Activated T-helper 17 cell treated with anti-CD3 and anti-CD28 coated beads, Interleukin-2, amount 50 U/mL, for 72 hours (primary cell): ENCODE results near the gene TMPRSS11B. TPM values are rescaled to one million over a fixed set of nuclear protein-coding genes. Genes with fewer than 3 reads are reported as not detected.
"Not testable (repeated sequence)": the region's sequence is repeated elsewhere in the genome, so short reads cannot be mapped to it uniquely, and the experiment has no call there.

Source experiments
- ATAC-seq: fragments of 150-1000 bp; cut with Tn5 transposase; replicated peaks from 2 replicates; pipeline ENCODE4 v1.10.0; 2021; ENCODE audit warnings: mild to moderate bottlenecking, moderate library complexity
- H3K27ac Mint-ChIP-seq: one replicate; pipeline ENCODE4 v1.8.0; 2022; ENCODE audit warnings: mixed read lengths
- H3K27me3 Mint-ChIP-seq: one replicate; pipeline ENCODE4 v1.8.0; 2022; ENCODE audit warnings: mixed read lengths
- H3K36me3 Mint-ChIP-seq: one replicate; pipeline ENCODE4 v1.8.0; 2022; ENCODE audit warnings: low read depth, mild to moderate bottlenecking, mixed read lengths
- H3K4me1 Mint-ChIP-seq: one replicate; pipeline ENCODE4 v1.8.0; 2022; ENCODE audit warnings: mixed read lengths
- H3K4me3 Mint-ChIP-seq: one replicate; pipeline ENCODE4 v1.8.0; 2022; ENCODE audit warnings: mild to moderate bottlenecking, mixed read lengths
- H3K9me3 Mint-ChIP-seq: one replicate; pipeline ENCODE4 v1.8.0; 2022; ENCODE audit warnings: mixed read lengths
- total RNA-seq, 2 donors: library from RNA; stranded (reverse); gene quantifications; one replicate each; pipeline ENCODE4 v1.2.3, GENCODE V29; 2022

The TMPRSS11B gene
- total RNA-seq, 2 donors from 2014 or later = not detected

GRCh38 chr4:68259191-68259590 is 13.7 kb upstream of the TMPRSS11B start:
- ATAC-seq = no peak
- H3K4me1 Mint-ChIP-seq = no peaks in the 10 kb centered on the region
- H3K9me3 Mint-ChIP-seq = no peaks in the 10 kb centered on the region
- H3K36me3 Mint-ChIP-seq = no peaks in the 10 kb centered on the region
- no peak overlapping the region for H3K27ac Mint-ChIP-seq
- no peaks in the 10 kb centered on the region for H3K27me3 Mint-ChIP-seq
- H3K4me3 Mint-ChIP-seq = no peak overlapping the region

- no peak for ATAC-seq
- Mint-ChIP-seq H3K27me3 (no peaks in the 10 kb centered on the region), H3K4me1 (no peaks in the 10 kb centered on the region), H3K36me3 (no peaks in the 10 kb centered on the region), H3K4me3 (no peak overlapping the region), H3K27ac (no peak overlapping the region), H3K9me3 (no peaks in the 10 kb centered on the region)
Measured at GRCh38 chr4:68257719-68258118, 12.2 kb upstream of the TMPRSS11B start.

DNA sequence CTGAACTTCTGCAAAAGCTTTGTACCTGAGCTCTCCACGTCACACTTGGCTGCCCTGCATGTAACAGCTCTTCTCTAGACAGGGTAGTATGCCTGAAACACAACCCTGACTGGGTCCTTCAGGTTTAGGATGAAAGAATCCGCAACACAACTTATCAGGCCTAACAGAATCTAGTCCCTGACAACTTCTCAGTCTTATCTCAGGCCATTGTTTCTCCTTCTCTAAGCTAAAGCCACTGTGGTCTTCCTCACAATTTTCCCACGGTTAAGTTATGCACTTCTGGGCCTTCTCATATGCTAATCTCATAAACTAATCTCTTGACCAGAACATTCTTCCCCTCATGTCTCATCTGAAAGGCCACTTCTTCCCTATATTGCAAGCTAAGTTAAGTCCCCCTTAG is 10.8 kb upstream of the TMPRSS11B start:
- Mint-ChIP-seq H3K9me3 (no peaks in the 10 kb centered on the region), H3K27me3 (peaks cover 6% of the 10 kb centered on the region), H3K4me1 (no peaks in the 10 kb centered on the region), H3K4me3 (no peak overlapping the region), H3K27ac (no peak overlapping the region), H3K36me3 (no peaks in the 10 kb centered on the region)
- no peak for ATAC-seq

DNA sequence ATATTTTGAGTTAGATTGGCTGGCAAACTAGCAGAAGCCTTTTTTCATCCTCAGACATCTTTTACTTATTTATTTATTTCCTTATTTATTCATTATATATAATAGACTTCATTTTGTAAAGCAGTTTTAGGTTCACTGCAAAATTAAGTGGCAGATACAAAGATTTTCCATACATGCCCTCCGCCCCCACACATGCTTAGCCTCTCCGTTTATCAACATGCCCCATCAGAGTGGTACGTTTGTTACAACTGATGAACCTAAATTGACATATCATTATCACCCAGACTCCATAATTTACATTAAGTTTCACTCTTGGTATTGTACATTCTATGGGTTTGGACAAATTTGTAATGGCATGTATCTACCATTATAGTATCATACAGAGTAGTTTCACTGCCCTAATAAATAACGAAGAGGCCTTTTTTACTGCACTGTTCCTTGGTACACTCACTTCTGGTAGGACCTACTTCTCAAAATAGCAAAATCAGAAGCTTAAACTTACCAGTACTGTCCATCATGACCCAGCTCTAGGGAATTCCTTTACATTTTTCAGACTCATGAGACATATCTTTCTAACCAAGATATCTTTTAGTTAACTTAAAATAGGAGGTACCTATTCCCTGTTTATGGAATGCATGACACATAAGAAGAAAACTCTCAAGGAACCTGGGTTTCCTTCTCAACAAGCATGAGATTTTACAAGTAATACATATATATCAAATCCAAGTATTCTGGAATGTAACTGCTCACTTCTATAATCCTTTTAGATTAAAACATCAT is 4.8 kb upstream of the TMPRSS11B start:
- no peaks in the 10 kb centered on the region for H3K9me3 Mint-ChIP-seq
- peak; percentile 37 for ATAC-seq
- H3K27me3 Mint-ChIP-seq = peaks cover 6% of the 10 kb centered on the region
- H3K4me1 Mint-ChIP-seq = peaks cover 11% of the 10 kb centered on the region
- H3K36me3 Mint-ChIP-seq = peaks cover 5% of the 10 kb centered on the region
- peak overlapping the region; percentile 92 for H3K27ac Mint-ChIP-seq
- H3K4me3 Mint-ChIP-seq = peak overlapping the region; percentile 64

DNA sequence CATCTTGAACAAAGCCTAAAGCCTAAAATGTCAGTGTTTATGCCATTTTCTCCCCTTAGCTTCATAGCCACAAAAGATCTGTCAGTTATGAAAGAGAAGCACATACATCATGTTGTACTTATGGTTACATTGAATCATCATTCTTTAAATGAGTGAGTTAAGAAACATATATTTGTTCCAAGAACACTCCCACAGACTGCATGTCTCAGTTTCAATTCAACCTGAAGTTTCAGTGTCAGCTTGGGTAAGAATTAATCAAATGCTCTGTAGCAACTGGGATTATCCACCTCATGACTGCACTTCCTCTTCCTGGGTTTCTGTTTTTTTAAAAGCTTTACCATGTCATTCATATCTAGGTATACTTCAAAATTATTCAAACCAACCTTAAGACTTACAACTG is 3.9 kb upstream of the TMPRSS11B start:
- peaks cover 11% of the 10 kb centered on the region for H3K4me1 Mint-ChIP-seq
- H3K27me3 Mint-ChIP-seq = peaks cover 6% of the 10 kb centered on the region
- H3K4me3 Mint-ChIP-seq = peak overlapping the region; percentile 64
- H3K27ac Mint-ChIP-seq = peak overlapping the region; percentile 92
- ATAC-seq = peak; percentile 92
- peaks cover 5% of the 10 kb centered on the region for H3K36me3 Mint-ChIP-seq
- no peaks in the 10 kb centered on the region for H3K9me3 Mint-ChIP-seq

DNA sequence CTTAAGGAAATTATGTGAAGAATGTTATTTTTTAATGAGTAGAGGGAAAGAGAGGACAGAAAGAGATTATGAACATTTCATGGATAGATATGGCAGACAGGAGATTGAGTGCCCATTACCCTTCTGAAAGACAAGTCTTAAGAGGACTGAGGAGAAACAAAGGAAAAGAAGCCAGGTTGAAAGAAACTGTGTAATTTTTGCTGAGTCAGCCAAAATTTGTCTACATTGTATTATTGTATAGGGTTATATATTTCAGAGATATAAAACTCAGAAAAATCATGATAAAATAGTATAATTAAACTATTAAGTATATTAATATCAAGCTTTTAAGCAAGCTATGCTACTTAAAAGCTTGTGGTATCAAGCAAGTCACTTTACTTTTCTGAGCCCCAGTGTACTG is 4.9 kb downstream of the TMPRSS11B start:
- no peaks in the 10 kb centered on the region for H3K36me3 Mint-ChIP-seq
- H3K9me3 Mint-ChIP-seq = no peaks in the 10 kb centered on the region
- H3K4me1 Mint-ChIP-seq = no peaks in the 10 kb centered on the region
- H3K27ac Mint-ChIP-seq = no peak overlapping the region
- H3K27me3 Mint-ChIP-seq = peaks cover 14% of the 10 kb centered on the region
- no peak for ATAC-seq
- no peak overlapping the region for H3K4me3 Mint-ChIP-seq

- Mint-ChIP-seq H3K27ac (no peak overlapping the region), H3K4me3 (no peak overlapping the region), H3K4me1 (no peaks in the 10 kb centered on the region), H3K36me3 (no peaks in the 10 kb centered on the region), H3K27me3 (no peaks in the 10 kb centered on the region), H3K9me3 (no peaks in the 10 kb centered on the region)
- no peak for ATAC-seq
Measured at GRCh38 chr4:68228568-68228967, 16.9 kb downstream of the TMPRSS11B start.

DNA sequence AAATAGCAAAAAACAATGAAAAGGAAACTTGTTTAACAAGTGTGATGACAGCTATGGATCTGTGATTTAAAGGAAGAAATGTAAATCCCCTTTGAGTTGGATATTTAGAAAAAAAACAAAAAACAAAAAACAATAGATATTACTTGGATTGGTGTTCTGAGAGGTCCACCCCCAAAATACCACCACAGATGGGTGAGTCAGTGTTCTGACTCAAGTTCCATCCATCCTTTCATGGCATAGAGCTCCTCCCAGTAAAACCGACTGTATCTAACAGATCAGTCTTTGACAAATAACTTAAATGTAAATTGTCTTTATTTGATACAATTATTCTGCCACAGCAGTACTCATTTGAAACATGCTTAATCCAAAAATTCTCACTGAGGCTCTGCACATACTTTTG is 27.4 kb downstream of the TMPRSS11B start:
- no peak overlapping the region for H3K4me3 Mint-ChIP-seq
- H3K36me3 Mint-ChIP-seq = no peaks in the 10 kb centered on the region
- peak; percentile 34 for ATAC-seq
- no peak overlapping the region for H3K27ac Mint-ChIP-seq
- H3K4me1 Mint-ChIP-seq = no peaks in the 10 kb centered on the region
- no peaks in the 10 kb centered on the region for H3K9me3 Mint-ChIP-seq
- peaks cover 15% of the 10 kb centered on the region for H3K27me3 Mint-ChIP-seq

- Mint-ChIP-seq H3K9me3 (no peaks in the 10 kb centered on the region), H3K27me3 (peaks cover 15% of the 10 kb centered on the region), H3K4me1 (no peaks in the 10 kb centered on the region), H3K36me3 (no peaks in the 10 kb centered on the region), H3K4me3 (no peak overlapping the region), H3K27ac (no peak overlapping the region)
- ATAC-seq = no peak
Measured at GRCh38 chr4:68216501-68216900, 29.0 kb downstream of the TMPRSS11B start.

GRCh38 chr4:68209003-68209402 is 36.5 kb downstream of the TMPRSS11B start:
- Mint-ChIP-seq H3K9me3 (peaks cover 9% of the 10 kb centered on the region), H3K4me3 (no peak overlapping the region)

GRCh38 chr4:68194305-68194704 is 51.2 kb downstream of the TMPRSS11B start:
- not testable (repeated sequence) for H3K4me1 Mint-ChIP-seq, H3K27me3 Mint-ChIP-seq, H3K9me3 Mint-ChIP-seq, H3K36me3 Mint-ChIP-seq, H3K4me3 Mint-ChIP-seq, ATAC-seq, H3K27ac Mint-ChIP-seq

More at GRCh38 chr4:68209003-68209402, 36.5 kb downstream of the TMPRSS11B start:
- H3K4me1 Mint-ChIP-seq = no peaks in the 10 kb centered on the region
- no peak overlapping the region for H3K27ac Mint-ChIP-seq
- H3K27me3 Mint-ChIP-seq = no peaks in the 10 kb centered on the region
- no peak for ATAC-seq
- no peaks in the 10 kb centered on the region for H3K36me3 Mint-ChIP-seq

DNA sequence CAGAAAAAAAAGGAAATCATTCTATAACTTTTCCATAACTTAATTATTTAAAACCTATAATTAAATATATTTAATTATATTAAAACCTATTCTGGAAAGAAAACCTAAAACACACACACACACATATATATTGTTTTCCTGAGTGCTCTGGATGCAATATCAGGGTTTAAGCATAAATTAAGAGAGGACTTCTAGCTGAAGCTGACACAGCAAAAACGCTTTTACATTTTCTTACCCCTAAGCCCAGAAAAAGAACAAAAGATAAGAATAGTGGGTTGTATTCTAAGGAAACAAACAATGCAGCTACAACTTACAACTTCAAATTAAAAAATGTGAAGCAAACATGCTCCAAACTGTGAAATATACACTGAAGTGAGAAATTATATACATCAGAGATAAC is 52.3 kb downstream of the TMPRSS11B start:
- Mint-ChIP-seq H3K4me1 (no peaks in the 10 kb centered on the region), H3K9me3 (no peaks in the 10 kb centered on the region), H3K36me3 (no peaks in the 10 kb centered on the region), H3K27ac (no peak overlapping the region), H3K27me3 (peaks cover 11% of the 10 kb centered on the region), H3K4me3 (no peak overlapping the region)
- no peak for ATAC-seq

DNA sequence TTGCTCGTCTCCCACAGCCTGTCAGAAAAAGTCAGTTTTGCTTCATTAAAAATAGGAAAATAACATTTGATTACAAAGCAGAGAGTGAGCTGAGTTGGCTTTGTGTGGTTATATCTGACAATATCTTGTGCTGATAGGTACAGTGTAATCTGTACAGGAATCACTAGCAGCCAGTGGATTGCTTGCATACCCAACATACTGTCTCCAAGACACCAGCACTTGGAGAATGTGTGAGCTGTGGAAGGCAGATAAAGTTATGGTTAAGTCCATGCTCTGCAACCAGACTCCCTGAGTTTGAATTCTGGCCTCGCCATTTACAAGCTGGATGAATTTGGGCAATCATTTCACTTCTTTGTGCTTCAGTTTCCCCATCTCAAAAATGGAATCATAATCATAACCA is 58.3 kb downstream of the TMPRSS11B start:
- Mint-ChIP-seq H3K4me1 (no peaks in the 10 kb centered on the region), H3K36me3 (no peaks in the 10 kb centered on the region), H3K27ac (no peak overlapping the region), H3K27me3 (peaks cover 15% of the 10 kb centered on the region), H3K4me3 (no peak overlapping the region), H3K9me3 (no peaks in the 10 kb centered on the region)
- ATAC-seq = no peak

GRCh38 chr4:68184923-68185322 is 60.6 kb downstream of the TMPRSS11B start:
- Mint-ChIP-seq H3K27ac (no peak overlapping the region), H3K4me3 (no peak overlapping the region), H3K4me1 (no peaks in the 10 kb centered on the region), H3K36me3 (no peaks in the 10 kb centered on the region), H3K9me3 (no peaks in the 10 kb centered on the region), H3K27me3 (peaks cover 15% of the 10 kb centered on the region)
- no peak for ATAC-seq

DNA sequence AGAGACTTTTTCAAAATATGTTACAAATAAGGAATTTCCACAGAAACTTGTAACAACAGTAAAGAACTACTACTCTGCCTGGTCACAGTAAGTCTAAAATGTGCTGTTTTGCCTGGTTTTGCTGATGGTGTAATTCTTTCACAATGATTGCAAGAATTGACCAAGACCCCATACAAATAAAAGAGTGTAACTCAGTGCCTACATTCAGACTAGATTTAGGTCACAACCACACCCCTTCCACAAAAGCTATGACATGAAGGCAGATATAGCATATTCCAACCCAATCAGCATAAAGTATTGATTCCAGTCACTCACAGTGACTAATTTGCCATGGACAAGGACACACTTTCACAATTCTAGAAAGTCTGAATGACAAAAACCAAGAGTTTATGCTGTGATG is 62.1 kb downstream of the TMPRSS11B start:
- H3K9me3 Mint-ChIP-seq = no peaks in the 10 kb centered on the region
- H3K36me3 Mint-ChIP-seq = no peaks in the 10 kb centered on the region
- no peak overlapping the region for H3K4me3 Mint-ChIP-seq
- no peaks in the 10 kb centered on the region for H3K4me1 Mint-ChIP-seq
- peaks cover 7% of the 10 kb centered on the region for H3K27me3 Mint-ChIP-seq
- ATAC-seq = peak; percentile 19
- H3K27ac Mint-ChIP-seq = no peak overlapping the region
